SKM-1 treated with dmso at 0.1 percent for 144 hours (cell line): ENCODE results near the gene TSPAN31.
A peak's percentile ranks its signal among the peaks of the same experiment; 100 is the strongest.

Experiments used
- DNase-seq: peaks from one replicate; lab custom pipeline; 2025; ENCODE audit not compliant: unreplicated experiment; lab: John Stamatoyannopoulos, UW

TSPAN31 gene

GRCh38 chr12:57751788-57752667 lies 7.2 kb downstream of the TSPAN31 start, which contains the start of gene CDK4:
TSS of gene CDK4 (minus strand) at chr12:57752310. CDS start at chr12:57751717, 593 bp downstream.
- peak; percentile 91 for DNase-seq

- no peak for DNase-seq
These were observed 7.8 kb downstream of the TSPAN31 start for GRCh38 chr12:57752668-57753000.

- no peak for DNase-seq
These were observed 9.0 kb downstream of the TSPAN31 start for GRCh38 chr12:57753756-57754337.

GRCh38 chr12:57754411-57755193 lies 9.8 kb downstream of the TSPAN31 start, which contains the start of gene MARCHF9:
TSS of gene MARCHF9 (plus strand) at chr12:57755103. CDS start at chr12:57755529, 426 bp downstream.
- no peak for DNase-seq

GRCh38 chr12:57755194-57755453 lies 10.3 kb downstream of the TSPAN31 start:
- DNase-seq: no peak

- DNase-seq: no peak
These were observed 10.9 kb downstream of the TSPAN31 start for GRCh38 chr12:57755454-57756372.

- DNase-seq: no peak
These were observed 11.8 kb downstream of the TSPAN31 start for GRCh38 chr12:57756406-57757341.

GRCh38 chr12:57757771-57758170 lies 12.9 kb downstream of the TSPAN31 start:
- DNase-seq: no peak

- no peak for DNase-seq
These were observed 13.9 kb downstream of the TSPAN31 start for GRCh38 chr12:57758552-57759359.

- DNase-seq: no peak
These were observed 14.6 kb downstream of the TSPAN31 start for GRCh38 chr12:57759360-57759980.

- no peak for DNase-seq
These were observed 15.6 kb downstream of the TSPAN31 start for GRCh38 chr12:57760347-57760982.

GRCh38 chr12:57761391-57761998 lies 16.7 kb downstream of the TSPAN31 start:
- no peak for DNase-seq

- DNase-seq: no peak
These were observed 17.6 kb downstream of the TSPAN31 start for GRCh38 chr12:57762463-57762862.

GRCh38 chr12:57763881-57764661 lies 19.2 kb downstream of the TSPAN31 start:
- DNase-seq: no peak

GRCh38 chr12:57764662-57765002 lies 19.8 kb downstream of the TSPAN31 start:
- no peak for DNase-seq

- DNase-seq: peak; percentile 26
These were observed 20.3 kb downstream of the TSPAN31 start for GRCh38 chr12:57765003-57765697.
